C4-2B (cell line): ENCODE results near the gene INPPL1.

Experiments
- H3K27ac ChIP-seq: fragments of 450-650 bp; 2 replicates; pipeline ENCODE4 v1.5.1; 2017
- CTCF ChIP-seq: fragments of 450-650 bp; conservative IDR thresholded peaks from 2 replicates; pipeline ENCODE4 v1.5.1; 2017; ENCODE audit warnings: mild to moderate bottlenecking
- ZFX ChIP-seq: fragments of 450-650 bp; IDR thresholded peaks from 2 replicates; pipeline ENCODE4 v1.6.1; 2017

INPPL1 gene

GRCh38 chr11:72243173-72244059 lies 18.8 kb downstream of the INPPL1 start:
- no peak for TF ChIP-seq CTCF
- no peak overlapping the region for H3K27ac ChIP-seq

GRCh38 chr11:72244060-72244360 lies 19.4 kb downstream of the INPPL1 start, which contains the start of gene PHOX2A:
Gene PHOX2A (minus strand): TSS chr11:72244176. CDS start chr11:72244004, 172 bp downstream.
- no peak within 1 kb of the TSS for H3K27ac ChIP-seq
- TF ChIP-seq ZFX (no peak), CTCF (no peak)

DNA sequence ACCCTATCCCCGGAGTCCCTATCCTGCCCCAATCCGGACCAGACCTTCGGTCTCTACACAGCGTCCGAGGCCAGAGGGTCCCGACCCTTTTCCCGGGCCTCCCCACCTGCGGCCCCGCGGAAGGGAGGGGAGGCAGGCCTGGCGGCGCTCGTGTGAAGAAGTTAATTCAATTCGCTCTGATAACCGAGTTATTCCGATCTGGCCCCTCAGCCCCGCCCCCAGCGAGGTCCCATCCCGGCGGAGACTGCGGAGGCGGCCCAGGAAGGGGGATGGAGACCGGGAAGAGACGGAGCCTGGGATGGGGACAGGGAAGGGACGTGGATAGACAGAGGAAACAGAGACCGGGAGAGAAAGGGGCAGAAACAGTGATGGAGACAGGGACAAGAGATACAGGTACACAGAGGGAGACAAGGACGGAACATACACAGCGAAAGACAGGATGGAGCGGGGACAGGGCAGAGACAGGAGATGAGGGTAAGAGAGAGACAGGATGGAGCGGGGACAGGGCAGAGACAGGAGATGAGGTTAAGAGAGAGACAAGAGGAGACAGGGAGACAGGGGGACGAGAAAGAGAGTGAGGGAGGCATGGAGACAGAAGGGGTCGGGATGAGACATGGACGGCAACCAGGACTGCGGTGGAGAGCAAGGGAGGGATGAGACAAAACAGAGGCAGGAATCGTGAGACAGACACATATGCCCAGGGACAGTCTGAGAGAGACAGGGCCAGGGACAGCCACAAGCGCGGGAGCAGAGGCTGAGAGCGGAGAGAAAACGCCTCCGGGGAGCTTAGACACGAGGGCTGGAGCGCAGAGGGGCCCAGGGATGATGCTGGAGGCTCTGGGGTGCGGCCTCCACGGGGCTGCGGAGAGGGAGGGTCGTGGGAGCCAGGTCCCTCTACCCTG lies 20.0 kb downstream of the INPPL1 start:
- no peak for TF ChIP-seq CTCF
- TF ChIP-seq ZFX = no peak
- no peak overlapping the region for H3K27ac ChIP-seq

GRCh38 chr11:72245263-72245816 lies 20.8 kb downstream of the INPPL1 start:
- H3K27ac ChIP-seq = no peak overlapping the region
- TF ChIP-seq CTCF = no peak
- no peak for TF ChIP-seq ZFX

- H3K27ac ChIP-seq = peak overlapping the region; percentile 20; the same call in 1 of the 2 replicates
- no peak for TF ChIP-seq CTCF
- TF ChIP-seq ZFX = no peak
Observed at GRCh38 chr11:72247584-72247983, 23.0 kb downstream of the INPPL1 start.

- TF ChIP-seq ZFX (no peak), CTCF (no peak)
Observed at GRCh38 chr11:72249961-72250360, 25.4 kb downstream of the INPPL1 start.

More at GRCh38 chr11:72249961-72250360, 25.4 kb downstream of the INPPL1 start:
- H3K27ac ChIP-seq = no peak overlapping the region
